Measurements from ENCODE around the gene ZNF790.
"Not testable (repeated sequence)": the region's sequence is repeated elsewhere in the genome, so short reads cannot be mapped to it uniquely, and the experiment has no call there.

The ZNF790 gene

DNA sequence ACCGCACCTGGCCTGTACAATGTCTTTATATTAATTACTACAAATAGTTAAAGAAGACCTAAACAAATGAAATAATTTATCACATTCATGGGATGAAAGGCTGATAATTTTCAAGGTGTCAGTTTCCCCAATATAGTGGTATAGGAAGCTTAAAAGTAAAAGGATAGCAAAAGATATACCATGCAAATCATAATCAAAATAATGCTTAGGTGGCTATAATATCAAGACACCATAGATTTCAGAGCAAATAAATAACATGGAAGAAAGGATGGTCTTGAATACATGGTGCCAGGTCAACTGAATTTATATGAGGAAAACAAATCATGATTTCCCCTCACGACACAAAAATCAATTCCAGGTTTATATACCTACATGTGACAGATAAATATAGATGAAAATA is 4.8 kb downstream of the ZNF790 start:
- no peak overlapping the region for H3K27ac ChIP-seq (ENCODE audit: insufficient read depth, low read length, poor library complexity, severe bottlenecking)
- H3K9me3 ChIP-seq (ENCODE audit: control insufficient read depth, low read length): peaks cover 26% of the 10 kb centered on the region
- peaks cover 31% of the 10 kb centered on the region for H3K36me3 ChIP-seq (ENCODE audit: control insufficient read depth, insufficient read depth, low read length)

DNA sequence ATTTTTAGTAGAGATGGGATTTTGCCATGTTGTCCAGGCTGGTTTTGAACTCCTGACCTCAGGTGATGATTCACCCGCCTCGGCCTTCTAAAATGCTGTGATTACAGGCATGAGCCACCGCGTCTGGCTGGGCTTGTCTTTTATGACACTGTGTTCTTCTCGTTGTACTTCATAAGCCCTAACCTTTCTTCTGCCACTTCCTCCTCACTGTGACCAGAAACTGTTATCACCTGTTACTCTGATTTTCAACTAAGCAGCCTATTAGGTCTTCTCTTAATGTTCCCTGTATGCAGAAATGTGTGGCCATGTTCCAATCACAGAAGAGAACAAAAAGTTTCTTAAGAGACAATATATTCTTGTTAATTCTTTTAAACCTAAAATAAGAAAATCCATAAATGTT is 16.4 kb downstream of the ZNF790 start:
- H3K4me3 ChIP-seq (ENCODE audit: insufficient read depth, low read depth, low read length, poor library complexity, severe bottlenecking): no peak overlapping the region
- no peaks in the 10 kb centered on the region for H3K27me3 ChIP-seq (replicated peaks; ENCODE audit: control insufficient read depth, insufficient read depth, low read length, poor library complexity, severe bottlenecking)
- H3K9me3 ChIP-seq (ENCODE audit: control insufficient read depth, low read length): peaks cover 67% of the 10 kb centered on the region
- peaks cover 50% of the 10 kb centered on the region for H3K36me3 ChIP-seq (ENCODE audit: control insufficient read depth, insufficient read depth, low read length)
- DNase-seq: no peak
- no peaks in the 10 kb centered on the region for H3K4me1 ChIP-seq (ENCODE audit: control insufficient read depth, insufficient read depth, low read length, poor library complexity, severe bottlenecking)
- H3K27ac ChIP-seq (ENCODE audit: insufficient read depth, low read length, poor library complexity, severe bottlenecking): no peak overlapping the region

More for the DNA sequence above, 4.8 kb downstream of the ZNF790 start:
- Histone ChIP-seq H3K27me3 (replicated peaks; ENCODE audit: control insufficient read depth, insufficient read depth, low read length, poor library complexity, severe bottlenecking) (no peaks in the 10 kb centered on the region), H3K4me3 (ENCODE audit: insufficient read depth, low read depth, low read length, poor library complexity, severe bottlenecking) (no peak overlapping the region), H3K4me1 (ENCODE audit: control insufficient read depth, insufficient read depth, low read length, poor library complexity, severe bottlenecking) (peaks cover 4% of the 10 kb centered on the region)
- DNase-seq: no peak

DNA sequence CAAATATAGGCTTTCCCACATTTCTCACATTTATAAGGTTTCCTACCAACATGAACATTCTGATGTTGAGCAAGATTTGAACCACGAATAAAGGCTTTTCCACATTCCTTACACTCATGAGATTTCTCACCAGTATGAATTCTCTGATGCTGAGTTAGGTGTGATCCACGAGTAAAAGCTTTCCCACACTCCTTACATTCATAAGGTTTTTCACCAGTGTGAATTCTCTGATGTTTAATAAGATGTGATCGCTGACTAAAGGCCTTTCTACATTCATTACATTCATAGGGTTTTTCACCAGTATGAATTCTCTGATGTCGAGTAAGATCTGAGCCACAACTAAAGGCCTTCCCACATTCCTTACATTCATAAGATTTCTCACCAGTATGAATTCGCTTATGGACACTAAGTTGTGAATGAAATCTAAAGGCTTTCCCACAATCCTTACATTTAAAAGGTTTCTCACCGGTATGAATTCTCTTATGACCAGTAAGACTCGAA is 19.0 kb downstream of the ZNF790 start:
- Histone ChIP-seq H3K9me3 (ENCODE audit: control insufficient read depth, low read length) (peaks cover 66% of the 10 kb centered on the region), H3K36me3 (ENCODE audit: control insufficient read depth, insufficient read depth, low read length) (peaks cover 42% of the 10 kb centered on the region), H3K27me3 (replicated peaks; ENCODE audit: control insufficient read depth, insufficient read depth, low read length, poor library complexity, severe bottlenecking) (no peaks in the 10 kb centered on the region), H3K4me1 (ENCODE audit: control insufficient read depth, insufficient read depth, low read length, poor library complexity, severe bottlenecking) (no peaks in the 10 kb centered on the region), H3K27ac (ENCODE audit: insufficient read depth, low read length, poor library complexity, severe bottlenecking) (no peak overlapping the region), H3K4me3 (ENCODE audit: insufficient read depth, low read depth, low read length, poor library complexity, severe bottlenecking) (no peak overlapping the region)
- DNase-seq: no peak

DNA sequence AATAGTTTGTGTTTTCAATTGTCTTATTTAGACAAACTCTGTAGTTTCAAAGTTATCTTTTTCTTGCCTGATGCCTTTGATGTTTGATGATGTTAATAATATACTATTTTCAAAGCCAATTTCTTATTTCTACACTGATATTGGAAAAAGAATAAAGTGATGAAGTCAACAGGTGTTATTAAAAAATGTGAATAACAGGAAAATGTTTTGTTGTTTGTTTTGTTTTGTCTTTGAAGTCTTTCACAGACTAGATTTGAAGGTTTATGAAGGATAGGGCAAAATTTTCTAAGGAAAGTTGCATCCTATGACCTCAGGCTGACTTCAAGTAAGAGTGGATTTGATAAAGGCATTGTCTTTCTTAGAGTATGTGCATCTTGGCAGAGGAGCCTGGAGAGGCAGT is 31.2 kb downstream of the ZNF790 start:
- peaks cover 33% of the 10 kb centered on the region for H3K9me3 ChIP-seq (ENCODE audit: control insufficient read depth, low read length)
- H3K27ac ChIP-seq (ENCODE audit: insufficient read depth, low read length, poor library complexity, severe bottlenecking): no peak overlapping the region
- H3K4me1 ChIP-seq (ENCODE audit: control insufficient read depth, insufficient read depth, low read length, poor library complexity, severe bottlenecking): no peaks in the 10 kb centered on the region
- no peaks in the 10 kb centered on the region for H3K27me3 ChIP-seq (replicated peaks; ENCODE audit: control insufficient read depth, insufficient read depth, low read length, poor library complexity, severe bottlenecking)
- peaks cover 32% of the 10 kb centered on the region for H3K36me3 ChIP-seq (ENCODE audit: control insufficient read depth, insufficient read depth, low read length)
- no peak overlapping the region for H3K4me3 ChIP-seq (ENCODE audit: insufficient read depth, low read depth, low read length, poor library complexity, severe bottlenecking)
- no peak for DNase-seq

DNA sequence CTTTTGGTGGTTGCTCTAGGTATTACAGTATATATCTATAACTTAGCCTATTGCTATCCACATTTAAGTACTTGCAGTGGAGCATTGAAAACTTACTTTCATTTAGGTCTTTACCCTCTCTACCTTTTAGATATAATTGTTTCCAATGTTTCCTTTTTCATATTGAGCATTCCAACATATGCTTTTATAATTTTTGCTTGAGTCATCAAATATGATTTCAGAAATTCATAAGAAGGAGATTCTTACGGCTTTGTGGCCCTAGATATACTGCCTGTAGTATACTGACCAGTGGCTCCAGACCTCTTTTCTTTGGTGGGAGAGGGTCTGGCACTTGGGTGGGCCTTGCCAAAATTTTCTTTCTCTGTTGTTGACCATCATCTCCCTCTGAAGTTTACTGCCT is 32.8 kb downstream of the ZNF790 start:
- Histone ChIP-seq H3K4me1 (ENCODE audit: control insufficient read depth, insufficient read depth, low read length, poor library complexity, severe bottlenecking) (no peaks in the 10 kb centered on the region), H3K27me3 (replicated peaks; ENCODE audit: control insufficient read depth, insufficient read depth, low read length, poor library complexity, severe bottlenecking) (no peaks in the 10 kb centered on the region), H3K4me3 (ENCODE audit: insufficient read depth, low read depth, low read length, poor library complexity, severe bottlenecking) (no peak overlapping the region), H3K36me3 (ENCODE audit: control insufficient read depth, insufficient read depth, low read length) (peaks cover 32% of the 10 kb centered on the region), H3K27ac (ENCODE audit: insufficient read depth, low read length, poor library complexity, severe bottlenecking) (no peak overlapping the region), H3K9me3 (ENCODE audit: control insufficient read depth, low read length) (peaks cover 26% of the 10 kb centered on the region)
- DNase-seq: no peak

DNA sequence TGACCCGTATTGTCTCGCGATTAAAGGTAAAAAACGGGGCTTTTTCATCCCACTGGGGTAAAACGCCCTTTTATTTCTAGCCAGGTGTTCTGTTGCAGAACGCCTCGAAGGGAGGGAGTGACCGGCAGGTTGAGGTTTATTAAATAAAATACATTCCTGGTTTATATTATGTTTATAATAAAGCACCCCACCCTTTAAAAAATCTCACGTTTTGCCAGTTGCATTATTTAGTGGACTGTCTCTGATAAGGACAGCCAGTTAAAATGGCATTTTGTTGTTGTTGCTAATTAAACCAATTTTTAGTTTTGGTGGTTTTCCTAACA is 40.4 kb downstream of the ZNF790 start:
- peak overlapping the region; percentile 95 for H3K4me3 ChIP-seq (ENCODE audit: insufficient read depth, low read depth, low read length, poor library complexity, severe bottlenecking)
- H3K27ac ChIP-seq (ENCODE audit: insufficient read depth, low read length, poor library complexity, severe bottlenecking): peak overlapping the region; percentile 87
- H3K9me3 ChIP-seq (ENCODE audit: control insufficient read depth, low read length): peaks cover 3% of the 10 kb centered on the region
- DNase-seq: no peak
- H3K27me3 ChIP-seq (replicated peaks; ENCODE audit: control insufficient read depth, insufficient read depth, low read length, poor library complexity, severe bottlenecking): no peaks in the 10 kb centered on the region
- peaks cover 6% of the 10 kb centered on the region for H3K36me3 ChIP-seq (ENCODE audit: control insufficient read depth, insufficient read depth, low read length)
- no peaks in the 10 kb centered on the region for H3K4me1 ChIP-seq (ENCODE audit: control insufficient read depth, insufficient read depth, low read length, poor library complexity, severe bottlenecking)

DNA sequence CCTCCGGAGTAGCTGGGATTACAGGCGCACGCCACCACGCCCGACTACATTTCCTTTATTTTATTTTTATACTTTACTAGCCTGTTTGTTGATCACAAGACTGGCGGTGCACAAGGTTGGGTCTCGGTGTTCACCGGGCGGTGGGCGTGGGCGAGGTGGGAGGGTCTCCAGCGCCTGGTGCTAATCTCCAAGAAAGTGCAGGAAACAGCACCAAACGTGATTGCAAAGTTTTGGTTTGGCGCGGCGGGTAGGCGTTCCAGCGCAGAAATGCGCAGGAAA is 41.5 kb downstream of the ZNF790 start:
- H3K4me1 ChIP-seq (ENCODE audit: control insufficient read depth, insufficient read depth, low read length, poor library complexity, severe bottlenecking): no peaks in the 10 kb centered on the region
- peak overlapping the region; percentile 87 for H3K27ac ChIP-seq (ENCODE audit: insufficient read depth, low read length, poor library complexity, severe bottlenecking)
- peaks cover 3% of the 10 kb centered on the region for H3K9me3 ChIP-seq (ENCODE audit: control insufficient read depth, low read length)
- H3K4me3 ChIP-seq (ENCODE audit: insufficient read depth, low read depth, low read length, poor library complexity, severe bottlenecking): peak overlapping the region; percentile 95
- H3K27me3 ChIP-seq (replicated peaks; ENCODE audit: control insufficient read depth, insufficient read depth, low read length, poor library complexity, severe bottlenecking): no peaks in the 10 kb centered on the region
- no peak for DNase-seq
- no peaks in the 10 kb centered on the region for H3K36me3 ChIP-seq (ENCODE audit: control insufficient read depth, insufficient read depth, low read length)

DNA sequence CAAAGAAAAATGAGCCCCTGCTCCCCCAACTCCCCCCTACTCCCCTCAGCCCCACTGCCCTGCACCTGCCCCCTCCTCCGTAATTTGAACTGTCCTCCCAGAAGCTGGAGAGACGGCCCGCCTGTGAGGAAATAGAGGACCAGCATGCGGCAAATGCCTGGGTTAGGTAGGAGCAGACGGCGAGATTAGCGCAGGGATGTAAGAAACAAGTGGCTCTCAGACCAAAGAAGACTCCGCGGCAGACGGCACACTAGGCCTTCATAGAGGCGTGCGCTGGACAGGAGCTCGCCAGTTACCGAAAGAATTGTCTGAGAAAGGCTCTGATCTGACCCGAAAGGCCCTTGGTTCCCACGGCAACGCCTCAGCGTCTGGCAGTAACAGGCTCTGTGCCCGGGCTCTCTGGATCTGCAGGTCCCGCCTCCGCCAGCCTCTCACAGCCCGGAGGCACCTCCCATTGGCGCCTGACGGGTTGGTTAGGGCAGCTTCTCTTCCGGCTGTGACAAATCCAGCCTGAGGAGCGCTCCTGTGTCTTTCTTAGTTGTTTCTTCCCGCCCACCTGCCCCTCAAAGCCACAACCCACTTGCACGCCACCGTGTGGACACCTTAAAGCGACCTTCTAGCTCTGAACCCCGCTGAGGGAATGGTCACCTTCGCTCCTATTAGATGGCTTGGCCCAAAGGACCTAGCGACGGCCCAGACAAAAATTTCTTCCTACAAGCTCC is 46.6 kb downstream of the ZNF790 start:
- H3K4me1 ChIP-seq (ENCODE audit: control insufficient read depth, insufficient read depth, low read length, poor library complexity, severe bottlenecking); H3K9me3 ChIP-seq (ENCODE audit: control insufficient read depth, low read length); H3K27me3 ChIP-seq (replicated peaks; ENCODE audit: control insufficient read depth, insufficient read depth, low read length, poor library complexity, severe bottlenecking); H3K4me3 ChIP-seq (ENCODE audit: insufficient read depth, low read depth, low read length, poor library complexity, severe bottlenecking); H3K36me3 ChIP-seq (ENCODE audit: control insufficient read depth, insufficient read depth, low read length); H3K27ac ChIP-seq (ENCODE audit: insufficient read depth, low read length, poor library complexity, severe bottlenecking): not testable (repeated sequence)
- DNase-seq: peak in 1 of 3 donors; percentile 9

DNA sequence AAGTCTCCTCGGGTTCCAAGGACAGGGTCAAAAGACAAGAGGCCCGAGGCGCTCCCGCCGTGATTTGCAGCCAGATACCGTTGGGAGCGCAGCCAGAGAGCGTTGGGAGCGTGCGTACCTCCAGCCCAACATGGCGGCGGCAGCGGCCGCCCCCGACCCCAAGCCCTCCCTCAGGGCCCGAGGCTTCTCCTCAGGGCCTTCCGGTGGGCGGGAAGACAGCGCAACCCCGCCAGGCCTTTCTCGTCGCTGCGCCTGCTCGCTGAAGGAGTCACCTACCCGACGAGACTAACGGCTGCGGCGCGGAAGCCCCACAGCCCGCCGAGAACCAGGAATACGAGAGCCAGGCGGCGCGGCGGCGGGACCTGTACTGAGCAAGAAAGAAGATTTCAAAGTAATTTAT is 62.4 kb downstream of the ZNF790 start:
- Histone ChIP-seq H3K9me3 (ENCODE audit: control insufficient read depth, low read length) (no peaks in the 10 kb centered on the region), H3K4me3 (ENCODE audit: insufficient read depth, low read depth, low read length, poor library complexity, severe bottlenecking) (no peak overlapping the region), H3K4me1 (ENCODE audit: control insufficient read depth, insufficient read depth, low read length, poor library complexity, severe bottlenecking) (peaks cover 10% of the 10 kb centered on the region)

DNA sequence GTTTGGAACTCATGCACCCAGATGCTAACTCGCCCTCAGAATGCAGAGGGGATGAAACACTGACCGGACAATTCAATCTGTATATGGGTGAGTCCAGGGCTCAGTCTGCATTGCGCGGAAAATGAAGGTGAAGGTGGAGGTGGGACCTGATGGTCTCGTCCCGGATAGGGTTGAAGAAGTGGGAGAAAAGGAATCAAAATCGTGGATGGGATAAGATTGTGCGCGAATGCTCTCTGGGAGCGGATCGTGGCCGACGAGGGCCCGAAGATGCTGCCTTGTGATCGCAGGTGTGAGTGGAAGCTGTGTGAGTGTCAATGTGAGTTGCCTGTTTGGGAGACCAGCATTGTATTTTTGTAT is 65.0 kb downstream of the ZNF790 start:
- Histone ChIP-seq H3K9me3 (ENCODE audit: control insufficient read depth, low read length) (no peaks in the 10 kb centered on the region), H3K4me1 (ENCODE audit: control insufficient read depth, insufficient read depth, low read length, poor library complexity, severe bottlenecking) (peaks cover 10% of the 10 kb centered on the region), H3K36me3 (ENCODE audit: control insufficient read depth, insufficient read depth, low read length) (no peaks in the 10 kb centered on the region), H3K27ac (ENCODE audit: insufficient read depth, low read length, poor library complexity, severe bottlenecking) (peak overlapping the region; percentile 78), H3K4me3 (ENCODE audit: insufficient read depth, low read depth, low read length, poor library complexity, severe bottlenecking) (peak overlapping the region; percentile 93), H3K27me3 (replicated peaks; ENCODE audit: control insufficient read depth, insufficient read depth, low read length, poor library complexity, severe bottlenecking) (no peaks in the 10 kb centered on the region)
- no peak for DNase-seq

More for the DNA sequence above, 62.4 kb downstream of the ZNF790 start:
- H3K27ac ChIP-seq (ENCODE audit: insufficient read depth, low read length, poor library complexity, severe bottlenecking): no peak overlapping the region
- H3K36me3 ChIP-seq (ENCODE audit: control insufficient read depth, insufficient read depth, low read length): no peaks in the 10 kb centered on the region
- DNase-seq: no peak
- no peaks in the 10 kb centered on the region for H3K27me3 ChIP-seq (replicated peaks; ENCODE audit: control insufficient read depth, insufficient read depth, low read length, poor library complexity, severe bottlenecking)
